ENCODE data around the gene AIDA.

Gene AIDA

DNA sequence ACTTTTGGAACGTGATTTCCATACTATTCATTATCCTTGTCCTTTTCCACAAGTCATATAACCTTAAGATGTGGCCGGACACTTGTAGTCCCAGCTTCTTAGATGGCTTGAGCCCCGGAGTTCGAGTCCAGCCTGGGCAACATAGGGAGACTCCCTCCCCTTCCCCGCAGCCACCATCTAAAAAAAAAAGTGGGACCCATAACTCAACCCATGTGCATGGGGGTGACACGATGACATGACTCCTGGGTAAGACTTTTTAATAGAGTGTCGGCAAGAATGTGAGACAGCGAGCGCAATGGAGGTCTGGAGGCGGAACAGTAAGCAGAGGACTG is 68.7 kb downstream of the AIDA start:
- peak; percentile 39 to 45 for DNase-seq

GRCh38 chr1:222642468-222642867 is 69.8 kb downstream of the AIDA start:
- DNase-seq = no peak

- DNase-seq = no peak
These were observed 70.9 kb downstream of the AIDA start for GRCh38 chr1:222641269-222641948.

DNA sequence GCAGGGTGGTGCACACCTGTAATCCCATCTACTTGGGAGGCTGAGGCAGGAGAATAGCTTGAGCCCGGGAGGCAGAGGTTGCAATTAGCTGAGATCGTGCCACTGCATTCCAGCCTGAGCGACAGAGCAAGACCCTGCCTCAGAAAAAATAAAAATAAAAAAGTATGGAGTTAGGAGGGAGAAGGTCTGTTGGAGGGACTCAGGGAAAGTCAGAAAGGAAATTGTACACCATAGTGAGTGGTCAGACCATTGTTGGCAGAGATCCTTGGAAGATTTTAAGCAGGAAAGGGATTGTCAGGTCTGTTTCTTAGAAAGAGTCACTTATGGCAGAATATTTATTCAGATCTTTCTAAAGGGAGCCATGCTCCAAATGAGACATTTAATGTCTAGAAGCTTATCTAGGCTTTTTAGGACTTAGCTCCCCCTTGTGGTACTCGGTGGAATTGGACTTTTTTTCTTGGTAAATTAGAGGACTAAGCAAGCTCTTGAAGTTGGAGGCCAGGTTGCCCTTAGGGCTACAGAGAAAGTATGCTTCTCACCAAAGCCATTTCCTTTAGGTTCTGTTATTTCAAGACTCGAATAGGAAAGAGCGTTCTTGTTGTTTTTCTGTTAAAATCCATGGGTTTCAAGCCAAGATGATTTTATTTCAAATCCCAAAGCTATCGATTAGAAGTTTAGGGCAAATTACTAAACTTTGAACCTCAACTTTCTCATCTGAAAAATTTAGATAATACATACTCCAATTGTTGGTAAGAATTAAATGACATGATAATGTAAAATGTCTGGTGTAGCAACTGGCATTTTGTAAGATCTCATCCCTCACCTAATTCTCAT is 77.9 kb downstream of the AIDA start:
- peak; percentile 76 to 79 for DNase-seq

DNA sequence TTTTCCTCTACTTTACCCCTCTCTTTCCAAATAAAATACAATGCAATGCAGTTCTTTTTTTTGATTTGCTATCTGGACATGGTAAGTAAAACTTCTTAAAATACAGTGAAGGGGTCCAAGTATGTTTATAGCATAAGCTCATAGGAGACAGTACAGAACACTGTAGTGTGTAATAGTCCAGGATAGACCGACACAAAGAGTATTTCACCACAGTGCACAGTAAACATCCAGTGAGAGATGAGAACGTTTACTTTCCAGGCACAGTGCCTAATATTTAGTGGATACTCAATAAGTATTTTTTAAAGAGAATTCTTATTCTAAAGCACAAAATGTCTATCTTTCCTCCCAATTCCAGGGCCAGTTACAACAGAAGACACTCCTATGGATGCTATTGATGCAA is 79.5 kb downstream of the AIDA start:
- no peak for DNase-seq

DNA sequence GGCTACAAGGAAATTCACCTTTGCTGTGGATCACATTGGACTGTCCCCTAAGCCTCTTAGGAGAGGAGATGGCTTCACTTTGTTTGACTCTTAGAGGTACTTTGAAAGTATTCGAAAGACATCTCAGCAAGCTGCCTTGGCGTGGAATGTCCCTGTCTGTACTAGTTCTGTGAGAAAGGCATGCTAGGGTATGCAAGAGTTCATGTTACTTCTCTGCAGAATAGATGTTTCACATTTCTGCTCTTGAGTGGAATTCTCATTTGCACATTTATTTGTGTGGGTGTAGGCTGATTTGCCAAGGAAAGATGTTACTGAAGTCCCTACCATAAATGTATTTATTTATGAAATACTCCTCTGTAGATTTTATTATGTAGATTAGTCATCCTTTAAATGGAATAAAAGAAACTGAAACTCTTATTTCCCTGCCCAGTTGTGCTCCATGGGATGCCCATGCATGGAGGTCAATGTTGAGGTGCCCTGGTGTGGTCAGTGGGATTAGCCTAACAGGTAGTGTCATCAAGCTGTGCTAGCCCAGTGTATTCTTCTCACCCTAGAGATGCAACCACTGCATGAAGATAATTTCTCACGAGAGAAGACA is 80.6 kb downstream of the AIDA start:
- DNase-seq = no peak

DNA sequence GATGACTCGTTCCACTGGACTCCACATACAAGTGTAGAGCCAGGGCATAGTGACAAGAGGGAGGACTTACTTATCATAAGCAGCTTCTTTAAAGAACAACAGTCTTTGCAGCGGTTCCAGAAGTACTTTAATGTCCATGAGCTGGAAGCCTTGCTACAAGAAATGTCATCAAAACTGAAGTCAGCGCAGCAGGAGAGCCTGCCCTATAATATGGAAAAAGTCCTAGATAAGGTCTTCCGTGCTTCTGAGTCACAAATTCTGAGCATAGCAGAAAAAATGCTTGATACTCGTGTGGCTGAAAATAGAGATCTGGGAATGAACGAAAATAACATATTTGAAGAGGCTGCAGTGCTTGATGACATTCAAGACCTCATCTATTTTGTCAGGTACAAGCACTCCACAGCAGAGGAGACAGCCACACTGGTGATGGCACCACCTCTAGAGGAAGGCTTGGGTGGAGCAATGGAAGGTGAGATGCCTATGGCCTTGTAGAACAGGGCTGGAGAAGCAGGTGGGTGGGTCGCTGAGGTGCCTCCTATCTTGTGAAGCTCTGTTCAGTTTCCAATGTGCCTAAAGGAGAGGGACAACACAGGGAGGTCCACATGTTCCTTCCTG is 82.3 kb downstream of the AIDA start:
- no peak for DNase-seq

GRCh38 chr1:222627232-222627631 is 85.1 kb downstream of the AIDA start:
- DNase-seq = no peak

- no peak for DNase-seq
These were observed 88.1 kb downstream of the AIDA start for GRCh38 chr1:222624214-222624613.

DNA sequence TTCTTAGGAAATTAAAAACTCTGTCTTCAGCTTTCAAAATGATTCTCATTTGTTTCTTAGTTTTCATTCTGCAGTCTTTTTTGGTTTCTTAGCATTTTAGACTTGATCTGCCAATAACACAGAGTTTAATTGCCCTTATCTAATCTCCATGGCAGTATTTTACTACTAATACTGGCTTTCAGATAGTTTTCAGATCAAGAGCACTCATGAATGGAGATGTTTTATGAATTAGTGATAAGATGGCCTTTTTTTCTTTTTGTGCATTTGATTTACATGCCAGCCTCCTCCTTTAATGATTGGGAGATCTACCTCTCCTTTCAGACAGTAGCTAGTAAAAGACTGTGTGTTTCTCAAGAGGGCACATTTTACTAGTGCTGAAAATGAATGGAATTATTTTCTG is 88.8 kb downstream of the AIDA start:
- no peak for DNase-seq

DNA sequence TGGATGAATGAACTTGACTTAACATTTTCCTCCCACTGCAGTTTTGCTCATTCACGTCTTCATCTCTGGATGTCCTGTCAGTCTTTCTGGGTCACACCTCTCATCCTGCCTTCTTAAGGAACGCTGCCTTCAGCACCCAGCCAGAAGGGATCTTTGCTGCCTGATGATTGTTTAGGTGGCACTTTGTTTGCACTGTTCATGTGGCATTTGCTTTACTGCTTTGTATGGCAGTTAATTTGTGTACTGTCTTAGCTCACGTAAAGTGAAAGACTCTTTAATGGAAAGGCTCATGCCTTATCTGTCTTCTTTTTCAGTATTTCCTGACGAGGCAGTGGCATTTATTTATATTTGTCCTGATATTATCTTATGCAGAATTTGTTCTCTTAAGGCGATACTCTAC is 89.5 kb downstream of the AIDA start:
- no peak for DNase-seq

- no peak for DNase-seq
These were observed 91.7 kb downstream of the AIDA start for GRCh38 chr1:222620566-222620965.

GRCh38 chr1:222618880-222619596 is 93.3 kb downstream of the AIDA start:
- peak; percentile 18 to 39 for DNase-seq

All from SHP77 (cell line).